ENCODE results near the gene F5. TPM values are rescaled to one million over a fixed set of nuclear protein-coding genes. Genes with fewer than 3 reads are reported as not detected.

Gene F5
- total RNA-seq, 1 experiment from 2014 or later = not detected

DNA sequence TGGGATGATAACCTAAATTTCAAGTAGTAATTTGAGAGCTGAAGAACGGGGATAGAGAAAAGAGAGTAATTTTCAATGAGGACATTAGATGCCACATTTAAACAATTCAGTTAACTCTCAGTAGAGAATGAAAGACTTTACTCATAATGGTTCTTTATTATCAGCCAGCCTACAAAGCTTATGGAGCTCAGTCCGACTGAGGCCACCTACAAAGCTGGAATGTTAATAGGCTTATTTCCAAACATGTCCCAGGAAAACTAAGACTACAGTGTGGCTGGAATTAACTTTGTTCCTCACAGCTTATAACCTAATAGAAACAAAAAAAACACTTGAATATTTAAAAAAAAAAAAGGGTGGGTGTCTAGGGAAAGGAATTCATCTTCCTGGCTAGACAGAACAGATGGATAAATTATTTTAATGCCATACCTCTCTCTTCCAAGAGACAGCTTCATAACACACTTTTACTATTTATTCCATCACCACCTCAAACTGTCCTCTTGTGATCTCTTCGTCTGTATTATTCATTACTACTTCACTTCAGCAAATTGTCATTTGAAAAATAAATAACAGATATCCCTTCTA, 110.4 kb downstream of the F5 start:
- DNase-seq = no peak
- Histone ChIP-seq H3K27me3 (ENCODE audit: control insufficient read depth, insufficient read depth, low read length) (no peaks in the 10 kb centered on the region), H3K36me3 (replicated peaks; ENCODE audit: control insufficient read depth, insufficient read depth, low read length) (peaks cover 3% of the 10 kb centered on the region; the same call in 1 of the 2 replicates), H3K4me3 (ENCODE audit: insufficient read depth, low read depth, low read length) (no peak overlapping the region)

DNA sequence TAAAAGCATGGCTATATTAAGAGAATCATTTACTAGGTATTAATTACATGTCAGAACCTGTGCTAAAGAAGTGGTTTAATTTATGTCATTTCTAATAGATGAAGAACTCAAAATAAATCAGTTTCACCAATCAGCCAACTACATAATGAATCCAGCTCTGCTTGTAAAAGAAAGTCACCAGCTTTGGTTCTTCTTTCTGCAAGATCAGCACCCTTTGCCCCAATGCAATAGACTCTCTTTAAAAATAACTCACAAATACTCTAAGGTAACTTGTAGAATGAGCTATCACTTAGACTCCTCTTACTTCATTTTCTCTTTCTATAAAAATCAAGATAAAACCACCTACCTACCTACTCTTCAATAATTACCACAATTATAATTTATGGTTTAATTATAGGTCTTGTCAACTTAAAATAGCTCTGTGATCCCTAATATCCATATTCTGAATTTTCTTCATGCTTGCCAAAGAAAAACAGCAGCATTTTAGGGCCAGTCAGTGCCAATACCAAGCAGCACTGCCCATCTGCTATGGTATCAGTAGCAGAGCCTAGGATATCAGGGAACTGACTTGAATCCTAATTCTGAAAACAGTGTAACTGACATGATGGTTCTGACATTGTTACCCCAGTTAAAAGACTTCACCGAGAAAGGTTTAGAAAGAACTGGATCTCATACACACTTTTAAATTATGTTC, 111.8 kb downstream of the F5 start:
- H3K27me3 ChIP-seq (ENCODE audit: control insufficient read depth, insufficient read depth, low read length) = no peaks in the 10 kb centered on the region
- no peak for DNase-seq
- peaks cover 3% of the 10 kb centered on the region for H3K36me3 ChIP-seq (replicated peaks; ENCODE audit: control insufficient read depth, insufficient read depth, low read length)
- no peak overlapping the region for H3K4me3 ChIP-seq (ENCODE audit: insufficient read depth, low read depth, low read length)

DNA sequence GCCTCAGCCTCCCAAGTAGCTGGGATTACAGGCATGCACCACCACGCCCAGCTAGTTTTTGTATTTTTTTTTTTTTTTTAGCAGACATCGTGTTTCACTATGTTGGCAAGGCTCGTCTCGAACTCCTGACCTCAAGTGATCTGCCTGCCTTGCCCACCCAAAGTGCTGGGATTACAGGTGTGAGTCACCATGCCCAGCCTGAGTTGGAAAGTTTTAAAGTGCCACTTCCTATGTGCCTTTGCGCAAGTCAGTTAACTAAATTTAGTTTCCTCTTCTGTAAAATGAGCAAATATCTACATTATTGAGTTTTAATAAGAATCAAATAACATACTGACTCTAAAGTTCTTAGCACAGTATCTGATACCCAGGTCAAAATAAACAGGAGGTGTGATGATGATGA, 112.9 kb downstream of the F5 start:
- no peak for DNase-seq
- no peaks in the 10 kb centered on the region for H3K27me3 ChIP-seq (ENCODE audit: control insufficient read depth, insufficient read depth, low read length)
- peaks cover 3% of the 10 kb centered on the region for H3K36me3 ChIP-seq (replicated peaks; ENCODE audit: control insufficient read depth, insufficient read depth, low read length)
- no peak overlapping the region for H3K4me3 ChIP-seq (ENCODE audit: insufficient read depth, low read depth, low read length)

DNA sequence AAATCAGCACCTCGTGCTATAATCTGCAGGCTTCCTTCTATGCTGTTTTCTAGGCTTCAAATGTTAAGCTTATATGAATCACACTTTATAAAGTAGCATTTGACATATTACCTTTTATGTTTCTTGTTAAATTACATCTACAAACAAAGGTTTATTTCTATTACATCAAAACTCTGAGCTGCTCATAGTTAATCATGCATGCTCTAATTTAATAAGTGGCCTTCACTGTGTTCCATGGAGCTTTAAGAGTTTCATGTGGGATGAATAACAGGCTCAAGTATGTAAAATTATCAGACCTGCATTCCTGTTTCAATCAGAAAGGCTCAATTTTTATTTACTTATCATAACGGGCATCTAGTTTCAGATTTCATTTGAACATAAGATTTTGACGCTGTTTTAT, 113.5 kb downstream of the F5 start:
- no peak for DNase-seq
- no peak overlapping the region for H3K4me3 ChIP-seq (ENCODE audit: insufficient read depth, low read depth, low read length)
- no peaks in the 10 kb centered on the region for H3K27me3 ChIP-seq (ENCODE audit: control insufficient read depth, insufficient read depth, low read length)

DNA sequence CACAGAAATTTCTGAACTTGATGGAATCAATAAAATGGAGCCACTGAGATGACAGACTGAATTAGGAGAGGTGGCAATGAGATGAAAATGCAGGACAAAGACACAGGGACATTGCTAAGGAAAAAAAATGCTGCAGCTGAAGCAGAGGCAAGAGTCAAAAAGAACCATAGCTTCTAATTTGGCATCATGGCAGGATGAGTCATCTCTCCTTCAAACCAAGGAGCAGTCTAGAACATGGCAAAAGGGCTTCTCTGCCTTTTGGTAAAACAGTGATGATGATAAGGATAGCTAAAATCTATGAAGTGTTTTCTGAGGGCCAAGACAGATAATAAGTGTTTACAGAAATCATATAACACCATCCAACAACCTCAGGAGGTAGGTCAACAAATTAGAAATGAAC, 117.3 kb downstream of the F5 start:
- DNase-seq = no peak
- Histone ChIP-seq H3K27me3 (ENCODE audit: control insufficient read depth, insufficient read depth, low read length) (no peaks in the 10 kb centered on the region), H3K36me3 (replicated peaks; ENCODE audit: control insufficient read depth, insufficient read depth, low read length) (peaks cover 5% of the 10 kb centered on the region), H3K4me3 (ENCODE audit: insufficient read depth, low read depth, low read length) (no peak overlapping the region)

More for the DNA sequence above, 113.5 kb downstream of the F5 start:
- H3K36me3 ChIP-seq (replicated peaks; ENCODE audit: control insufficient read depth, insufficient read depth, low read length) = peaks cover 3% of the 10 kb centered on the region

DNA sequence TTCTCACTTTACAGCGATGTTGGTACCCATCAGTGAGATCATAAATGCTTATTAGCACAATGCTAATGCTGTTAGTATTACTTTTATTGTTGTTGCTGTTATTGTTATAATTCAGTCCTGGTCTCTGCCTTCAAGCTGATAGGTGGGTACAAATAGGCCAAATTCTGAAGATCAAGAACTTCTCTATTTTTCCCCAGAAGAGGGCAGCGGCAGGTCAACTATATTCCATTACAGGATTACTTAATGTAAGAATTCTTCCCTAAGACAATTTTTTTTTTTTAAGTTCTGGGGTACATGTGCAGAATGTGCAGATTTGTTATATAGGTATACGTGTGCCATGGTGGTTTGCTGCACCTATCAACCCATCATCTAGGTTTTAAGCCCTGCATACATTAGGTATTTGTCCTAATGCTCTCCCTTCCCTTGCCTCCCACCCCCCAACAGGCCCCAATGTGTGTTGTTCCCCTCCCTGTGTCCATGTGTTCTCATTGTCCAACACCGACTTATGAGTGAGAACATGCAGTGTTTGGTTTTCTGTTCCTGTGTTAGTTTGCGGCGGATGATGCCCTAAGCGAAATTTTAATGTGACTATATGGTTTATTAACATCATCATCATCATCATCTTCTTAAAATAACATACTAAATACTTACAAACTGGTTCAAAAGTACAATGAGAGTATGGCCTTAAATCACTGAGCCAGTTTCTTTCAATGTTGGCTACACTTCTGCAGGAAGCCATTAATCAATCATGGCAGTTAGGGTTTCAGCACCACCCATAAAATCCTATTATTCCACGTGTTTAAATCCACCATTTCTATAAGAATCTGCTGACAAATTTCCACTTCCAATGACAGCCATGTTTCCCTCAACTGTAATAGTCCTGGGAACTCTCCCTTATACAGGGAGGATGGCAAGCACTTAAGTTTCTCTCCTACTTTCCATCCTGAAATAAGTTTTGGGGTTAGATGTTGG, 119.7 kb downstream of the F5 start:
- peak; percentile 23 for DNase-seq
- peaks cover 5% of the 10 kb centered on the region for H3K36me3 ChIP-seq (replicated peaks; ENCODE audit: control insufficient read depth, insufficient read depth, low read length)
- H3K4me3 ChIP-seq (ENCODE audit: insufficient read depth, low read depth, low read length) = no peak overlapping the region
- H3K27me3 ChIP-seq (ENCODE audit: control insufficient read depth, insufficient read depth, low read length) = no peaks in the 10 kb centered on the region

DNA sequence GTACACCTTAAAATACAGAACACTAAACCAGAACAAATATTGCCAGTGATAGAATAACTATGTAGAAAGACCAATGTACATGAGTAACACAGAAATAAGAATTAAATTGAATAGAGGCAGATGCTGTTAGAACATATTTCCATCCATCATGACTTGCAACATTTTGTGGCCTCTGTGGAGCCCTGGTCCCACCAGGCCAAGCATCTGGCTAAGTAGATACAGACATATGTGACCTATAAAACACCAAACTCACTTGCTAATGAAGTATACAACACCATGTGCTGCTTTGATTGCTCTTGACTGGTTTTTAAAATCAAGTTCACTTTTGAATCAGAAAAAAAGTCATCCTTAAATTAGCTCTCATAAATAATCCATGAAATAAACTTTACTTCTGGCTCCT, 121.0 kb downstream of the F5 start:
- Histone ChIP-seq H3K27me3 (ENCODE audit: control insufficient read depth, insufficient read depth, low read length) (no peaks in the 10 kb centered on the region), H3K36me3 (replicated peaks; ENCODE audit: control insufficient read depth, insufficient read depth, low read length) (peaks cover 5% of the 10 kb centered on the region), H3K4me3 (ENCODE audit: insufficient read depth, low read depth, low read length) (no peak overlapping the region)
- no peak for DNase-seq

Other genes starting within 250 kb of the F5 start
- 15.8 and 19.1 TPM in 2 replicates for gene NME7, start 218.7 kb downstream of the F5 start, total RNA-seq (2014; rRNA removed; shearing (Covaris generic))
- gene BLZF1, start 218.3 kb downstream of the F5 start, total RNA-seq (2014; rRNA removed; shearing (Covaris generic)) = 9.5 and 10.6 TPM in 2 replicates
- gene CCDC181, start 159.0 kb downstream of the F5 start, total RNA-seq (2014; rRNA removed; shearing (Covaris generic)) = 0.80 and 1.7 TPM in 2 replicates
- 28.9 and 34.8 TPM in 2 replicates for gene SLC19A2, start 100.5 kb downstream of the F5 start, total RNA-seq (2014; rRNA removed; shearing (Covaris generic))
- gene SELP, start 43.6 kb upstream of the F5 start, total RNA-seq (2014; rRNA removed; shearing (Covaris generic)) = not detected in 2 replicates
- not detected in 2 replicates for gene SELL, start 125.1 kb upstream of the F5 start, total RNA-seq (2014; rRNA removed; shearing (Covaris generic))
- not detected in 2 replicates for gene SELE, start 147.6 kb upstream of the F5 start, total RNA-seq (2014; rRNA removed; shearing (Covaris generic))
- gene METTL18, start 208.4 kb upstream of the F5 start, total RNA-seq (2014; rRNA removed; shearing (Covaris generic)) = 8.1 and 9.4 TPM in 2 replicates